Esophagus muscularis mucosa (tissue), 4 donors: ENCODE measurements around the gene ZNF672. TPM values are rescaled to one million over a fixed set of nuclear protein-coding genes. Genes with fewer than 3 reads are reported as not detected.
A peak's percentile ranks its signal among the peaks of the same experiment; 100 is the strongest.

Source experiments
- DNase-seq: peaks from one replicate; pipeline ENCODE4 v3.0.0-alpha.2; 2017; ENCODE audit errors: extremely low spot score
- H3K27ac ChIP-seq, 4 donors: fragments of 200-600 bp; sonication (generic); replicated peaks in 1 of 4; 1 replicate in 3 of 4; 2 replicates in 1 of 4; pipeline ENCODE4 v1.5.1; 2016 to 2019; ENCODE audit warnings: mild to moderate bottlenecking in 1 of 4
- H3K27me3 ChIP-seq, 4 donors: fragments of 200-600 bp; sonication (generic); one replicate each; pipeline versions ENCODE4 v1.5.1 to v1.6.0; 2016 to 2019
- H3K36me3 ChIP-seq, 4 donors: fragments of 200-600 bp; sonication (generic); one replicate each; pipeline ENCODE4 v1.5.1; 2016 to 2019
- H3K4me1 ChIP-seq, 4 donors: fragments of 200-600 bp; sonication (generic); one replicate each; pipeline ENCODE4 v1.5.1; 2016 to 2019
- H3K4me3 ChIP-seq, 4 donors: fragments of 200-600 bp; sonication (generic); 1 replicate in 2 of 4; 2 replicates in 2 of 4; pipeline ENCODE4 v1.5.1; 2016 to 2019; ENCODE audit warnings: mild to moderate bottlenecking in 4 of 4, moderate library complexity in 1 of 4
- H3K9me3 ChIP-seq, 4 donors: fragments of 200-600 bp; sonication (generic); 1 replicate in 3 of 4; 2 replicates in 1 of 4; pipeline ENCODE4 v1.5.1; 2016 to 2019
- CTCF ChIP-seq, 3 experiments: fragments of 200-600 bp in 2 of 3; fragments of 450-650 bp in 1 of 3; sonication (generic) in 2 of 3; IDR thresholded peaks; one replicate each; pipeline ENCODE4 v1.5.1; 2017 to 2019; ENCODE audit warnings: antibody characterized with exemption in 3 of 3, mild to moderate bottlenecking in 2 of 3, moderate library complexity in 1 of 3
- EP300 ChIP-seq: sonication (generic); formaldehyde crosslinking; IDR thresholded peaks from one replicate; pipeline ENCODE4 v1.6.1; 2017; ENCODE audit warnings: antibody characterized with exemption
- POLR2A ChIP-seq: fragments of 450-650 bp; IDR thresholded peaks from one replicate; pipeline ENCODE4 v1.6.1; 2017; ENCODE audit warnings: antibody characterized with exemption, moderate library complexity, mild to moderate bottlenecking, low read depth
- POLR2AphosphoS5 ChIP-seq, 2 donors: sonication (generic); formaldehyde crosslinking; IDR thresholded peaks; one replicate each; pipeline ENCODE4 v1.6.1; 2017; ENCODE audit warnings: antibody characterized with exemption in 2 of 2
- WGBS: methylation state at CpG from one replicate; pipeline ENCODE4 v1.1.5; 2018; 5-methylcytosine and 5-hydroxymethylcytosine counted together
- intact Hi-C: fragments of 100-400 bp; cut with DNase I; formaldehyde crosslinking; loops from one replicate; pipeline ENCODE4 v1.15.1; 2023
- total RNA-seq, 4 donors: library from RNA; depleted of rRNA; stranded (reverse); fragments of >200 nt; gene quantifications; one replicate each; pipeline versions ENCODE4 v1.1.0 to v1.2.1, GENCODE V29; 2016

ZNF672 gene
- total RNA-seq, 4 donors from 2014 or later = 30.3 to 46.4 (median 39.3) TPM

GRCh38 chr1:248851390-248851789, 13.4 kb downstream of the ZNF672 start:
- WGBS = 95% methylated on average over 2 of the region's 2 CpGs
- peaks cover 34 to 80% (median 76%) of the 10 kb centered on the region in 4 donors for H3K36me3 ChIP-seq
- no peak for DNase-seq

GRCh38 chr1:248852481-248853405, 14.7 kb downstream of the ZNF672 start:
- no peak for DNase-seq

More at GRCh38 chr1:248851390-248851789, 13.4 kb downstream of the ZNF672 start:
- H3K4me3 ChIP-seq = no peak overlapping the region
- peaks cover 0 to 12% (median 3%) of the 10 kb centered on the region in 4 donors for H3K4me1 ChIP-seq
- H3K27ac ChIP-seq = no peak overlapping the region
- H3K27me3 ChIP-seq = no peaks in the 10 kb centered on the region
- intact Hi-C loops = no loop called here
- TF ChIP-seq EP300 = no peak
- no peak for TF ChIP-seq POLR2AphosphoS5 (IDR thresholded peaks at IDR 0.05)
- no peak for TF ChIP-seq POLR2A
- no peak for TF ChIP-seq CTCF (IDR thresholded peaks at IDR 0.05)
- no peaks in the 10 kb centered on the region for H3K9me3 ChIP-seq

GRCh38 chr1:248853663-248854375, 15.8 kb downstream of the ZNF672 start:
- no peaks in the 10 kb centered on the region for H3K9me3 ChIP-seq
- TF ChIP-seq CTCF (IDR thresholded peaks at IDR 0.05) = no peak
- 87% methylated on average over 8 of the region's 8 CpGs for WGBS
- H3K4me1 ChIP-seq = peaks cover 16 to 30% (median 21%) of the 10 kb centered on the region in 4 donors
- no peaks in the 10 kb centered on the region for H3K27me3 ChIP-seq
- H3K4me3 ChIP-seq = no peak overlapping the region
- intact Hi-C loops = no loop called here
- peaks cover 9 to 55% (median 52%) of the 10 kb centered on the region in 4 donors for H3K36me3 ChIP-seq
- H3K27ac ChIP-seq = no peak overlapping the region
- no peak for DNase-seq

More at GRCh38 chr1:248852481-248853405, 14.7 kb downstream of the ZNF672 start:
- Histone ChIP-seq H3K27ac (peak overlapping the region in 1 of 4 donors; percentile 17), H3K4me3 (no peak overlapping the region), H3K27me3 (no peaks in the 10 kb centered on the region), H3K9me3 (no peaks in the 10 kb centered on the region), H3K4me1 (peaks cover 9 to 20% (median 11%) of the 10 kb centered on the region in 4 donors), H3K36me3 (peaks cover 20 to 66% (median 63%) of the 10 kb centered on the region in 4 donors)
- intact Hi-C loops = no loop called here
- TF ChIP-seq POLR2AphosphoS5 (IDR thresholded peaks at IDR 0.05) (no peak), CTCF (IDR thresholded peaks at IDR 0.05) (no peak), EP300 (no peak), POLR2A (no peak)
- WGBS = 75% methylated on average over 7 of the region's 7 CpGs

GRCh38 chr1:248855580-248855979, 17.6 kb downstream of the ZNF672 start:
- H3K27me3 ChIP-seq = no peaks in the 10 kb centered on the region
- peaks cover 21 to 37% (median 29%) of the 10 kb centered on the region in 4 donors for H3K4me1 ChIP-seq
- no peak overlapping the region for H3K27ac ChIP-seq
- TF ChIP-seq EP300 = no peak
- TF ChIP-seq POLR2AphosphoS5 (IDR thresholded peaks at IDR 0.05) = no peak
- no peak for TF ChIP-seq POLR2A
- TF ChIP-seq CTCF (IDR thresholded peaks at IDR 0.05) = no peak
- H3K9me3 ChIP-seq = no peaks in the 10 kb centered on the region
- DNase-seq = no peak
- peaks cover 0 to 38% (median 34%) of the 10 kb centered on the region in 4 donors for H3K36me3 ChIP-seq
- WGBS = 100% methylated on average over 2 of the region's 6 CpGs
- no peak overlapping the region for H3K4me3 ChIP-seq
- intact Hi-C loops = no loop called here
